ENCODE data around the gene SIRT4. TPM values are rescaled to one million over a fixed set of nuclear protein-coding genes. Genes with fewer than 3 reads are reported as not detected.

SIRT4 gene
- total RNA-seq, 1 donor from 2014 or later, result 3.2 TPM

Other genes with a start within 250 kb of the SIRT4 start
- 30.9 and 41.3 TPM in 2 replicates for gene RAB35, start 185.6 kb upstream of the SIRT4 start, total RNA-seq
- gene GCN1, start 107.6 kb upstream of the SIRT4 start, total RNA-seq, result 48.4 and 68.5 TPM in 2 replicates
- gene RPLP0, start 101.2 kb upstream of the SIRT4 start, total RNA-seq, result 2,396 and 3,163 TPM in 2 replicates
- gene PXN, start 36.6 kb upstream of the SIRT4 start, total RNA-seq, result 52.5 and 56.2 TPM in 2 replicates
- gene RNU4-2, start 10.4 kb upstream of the SIRT4 start, total RNA-seq, result under 0.01 TPM in 2 replicates
- gene RNU4-1, start 9.1 kb upstream of the SIRT4 start, total RNA-seq, result under 0.01 TPM in 2 replicates
- not detected in 2 replicates for gene PLA2G1B, start 25.5 kb downstream of the SIRT4 start, total RNA-seq
- not detected in 2 replicates for gene MSI1, start 66.8 kb downstream of the SIRT4 start, total RNA-seq
- gene COX6A1, start 135.8 kb downstream of the SIRT4 start, total RNA-seq, result 494 and 598 TPM in 2 replicates
- 26.0 and 30.5 TPM in 2 replicates for gene TRIAP1, start 144.1 kb downstream of the SIRT4 start, total RNA-seq
- 12.6 and 17.5 TPM in 2 replicates for gene GATC, start 144.1 kb downstream of the SIRT4 start, total RNA-seq
- 220 and 239 TPM in 2 replicates for gene SRSF9, start 167.4 kb downstream of the SIRT4 start, total RNA-seq
- 189 and 344 TPM in 2 replicates for gene DYNLL1, start 193.8 kb downstream of the SIRT4 start, total RNA-seq
- 19.0 and 21.8 TPM in 2 replicates for gene COQ5, start 226.8 kb downstream of the SIRT4 start, total RNA-seq
- gene RNF10, start 232.0 kb downstream of the SIRT4 start, total RNA-seq, result 90.2 and 127 TPM in 2 replicates